K562 (cell line): Measurements from ENCODE around the gene CACYBP. TPM values are rescaled to one million over a fixed set of nuclear protein-coding genes. Genes with fewer than 3 reads are reported as not detected.
A peak's percentile ranks its signal among the peaks of the same experiment; 100 is the strongest.

ENCODE experiments used
- BDP1 ChIP-seq: IDR thresholded peaks from 3 replicates; pipeline ENCODE4 v1.6.1; 2011; ENCODE audit not compliant: insufficient read length, insufficient read depth
- FOXK2 ChIP-seq, 2 experiments: fragments of 450-650 bp; IDR thresholded peaks in 1 of 2; conservative IDR thresholded peaks in 1 of 2; 2 replicates each; pipeline ENCODE4 v1.6.1; 2016; ENCODE audit warnings: low read depth in 2 of 2, mild to moderate bottlenecking in 1 of 2
- SNRNP70 ChIP-seq: fragments of 200-400 bp; formaldehyde crosslinking; optimal IDR thresholded peaks from 2 replicates; pipeline ENCODE3; 2017; ENCODE audit warnings: low read depth, low read length
- TCF7 ChIP-seq: sonication (generic); IDR thresholded peaks from 2 replicates; pipeline ENCODE4 v1.6.1; 2016; ENCODE audit warnings: antibody characterized with exemption, borderline replicate concordance
- YY1 ChIP-seq, 3 experiments: IDR thresholded peaks; 2 replicates each; pipeline ENCODE4 v1.6.1; 2011; ENCODE audit warnings: low read length in 2 of 3, mild to moderate bottlenecking in 2 of 3, moderate library complexity in 2 of 3, borderline replicate concordance in 1 of 3, control low read depth in 1 of 3, low read depth in 1 of 3; ENCODE audit not compliant: insufficient read depth in 3 of 3, insufficient replicate concordance in 2 of 3, control insufficient read depth in 1 of 3, insufficient read length in 1 of 3; ENCODE audit errors: extremely low read depth in 1 of 3
- ZNF146 ChIP-seq: IDR thresholded peaks from one replicate; pipeline ENCODE4 v1.6.1; 2018; ENCODE audit warnings: missing compliant biosample characterization; ENCODE audit not compliant: unreplicated experiment
- ZNF696 ChIP-seq: fragments of 250-450 bp; sonication (Bioruptor Pico); conservative IDR thresholded peaks from 2 replicates; pipeline ENCODE4 v1.4.0; 2020; ENCODE audit warnings: mild to moderate bottlenecking, moderate library complexity
- polyA plus RNA-seq, 8 experiments: library from polyadenylated mRNA; depleted of rRNA in 4 of 8; stranded (reverse) in 5 of 8; unstranded in 3 of 8; fragments of >200 nt; fragmentation: Nextera tagmentation in 2 of 8; fragmentation: Illumina TruSeq in 1 of 8; extraction: Ambion mirVana in 2 of 8; extraction: Trizol in 1 of 8; gene quantifications; 2 replicates each; pipeline versions ENCODE4 v1.2.1 to v1.2.3, GENCODE V29; 2011 to 2014; ENCODE audit warnings: inconsistent platforms in 1 of 8, missing spikeins in 1 of 8
- total RNA-seq, 7 experiments: library from RNA; depleted of rRNA in 6 of 7; stranded (reverse); fragments of >200 nt in 6 of 7; fragmentation: Illumina TruSeq in 2 of 7; extraction: Trizol in 2 of 7; gene quantifications; 2 replicates each; pipeline versions ENCODE4 v1.2.1 to v1.2.3, GENCODE V29; 2011 to 2021; ENCODE audit warnings: low replicate concordance in 1 of 7
- TF ChIP-seq, protein P1 (sequence below): fragments of 250-450 bp; sonication (Bioruptor Pico); IDR thresholded peaks from 2 replicates; pipeline ENCODE4 v1.5.0; 2020; ENCODE audit warnings: mild to moderate bottlenecking
- TF ChIP-seq, protein P2 (sequence below): fragments of 250-450 bp; sonication (Bioruptor Pico); IDR thresholded peaks from 2 replicates; pipeline ENCODE4 v1.8.0; 2021; ENCODE audit warnings: moderate library complexity, mild to moderate bottlenecking, inconsistent platforms
- TF ChIP-seq, protein P3 (sequence below), 2 experiments: fragments of 450-650 bp; IDR thresholded peaks; 2 replicates each; pipeline ENCODE4 v1.6.1; 2016; ENCODE audit warnings: mild to moderate bottlenecking in 2 of 2, borderline replicate concordance in 1 of 2, low read depth in 1 of 2, moderate library complexity in 1 of 2
- TF ChIP-seq, protein P4 (sequence below): fragments of 450-650 bp; IDR thresholded peaks from 2 replicates; pipeline ENCODE4 v1.6.1; 2016

CACYBP gene
- total and polyA plus RNA-seq, 9 of the 15 experiments (the other 6 are each of a cell fraction or from before 2014, with no cell fraction given): 147 to 1,576 (median 488) TPM

- TF ChIP-seq, protein P1, sequence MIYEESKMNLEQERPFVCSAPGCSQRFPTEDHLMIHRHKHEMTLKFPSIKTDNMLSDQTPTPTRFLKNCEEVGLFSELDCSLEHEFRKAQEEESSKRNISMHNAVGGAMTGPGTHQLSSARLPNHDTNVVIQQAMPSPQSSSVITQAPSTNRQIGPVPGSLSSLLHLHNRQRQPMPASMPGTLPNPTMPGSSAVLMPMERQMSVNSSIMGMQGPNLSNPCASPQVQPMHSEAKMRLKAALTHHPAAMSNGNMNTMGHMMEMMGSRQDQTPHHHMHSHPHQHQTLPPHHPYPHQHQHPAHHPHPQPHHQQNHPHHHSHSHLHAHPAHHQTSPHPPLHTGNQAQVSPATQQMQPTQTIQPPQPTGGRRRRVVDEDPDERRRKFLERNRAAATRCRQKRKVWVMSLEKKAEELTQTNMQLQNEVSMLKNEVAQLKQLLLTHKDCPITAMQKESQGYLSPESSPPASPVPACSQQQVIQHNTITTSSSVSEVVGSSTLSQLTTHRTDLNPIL: peak; percentile 28; the same call in 1 of the 2 replicates
- TF ChIP-seq BDP1 (no peak), ZNF696 (CRISPR knock-in tag) (no peak), ZNF146 (CRISPR knock-in tag) (no peak), TCF7 (no peak), FOXK2 (conservative IDR thresholded peaks at IDR 0.05 in 1 of 2, IDR thresholded peaks at IDR 0.05 in 1 of 2; ENCODE audit: low read depth in 2 of 2) (peak; percentile 92 to 96), YY1 (IDR thresholded peaks at IDR 0.05; ENCODE audit: borderline replicate concordance in 1 of 3, control insufficient read depth in 1 of 3, extremely low read depth in 1 of 3, insufficient read depth in 3 of 3, insufficient read length in 1 of 3, insufficient replicate concordance in 2 of 3, low read depth in 1 of 3, low read length in 2 of 3) (peak; percentile 91 to 99 (median 99)), SNRNP70 (no peak)
- TF ChIP-seq, protein P2, sequence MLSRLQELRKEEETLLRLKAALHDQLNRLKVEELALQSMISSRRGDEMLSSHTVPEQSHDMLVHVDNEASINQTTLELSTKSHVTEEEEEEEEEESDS (CRISPR knock-in tag): no peak
- TF ChIP-seq, protein P3, sequence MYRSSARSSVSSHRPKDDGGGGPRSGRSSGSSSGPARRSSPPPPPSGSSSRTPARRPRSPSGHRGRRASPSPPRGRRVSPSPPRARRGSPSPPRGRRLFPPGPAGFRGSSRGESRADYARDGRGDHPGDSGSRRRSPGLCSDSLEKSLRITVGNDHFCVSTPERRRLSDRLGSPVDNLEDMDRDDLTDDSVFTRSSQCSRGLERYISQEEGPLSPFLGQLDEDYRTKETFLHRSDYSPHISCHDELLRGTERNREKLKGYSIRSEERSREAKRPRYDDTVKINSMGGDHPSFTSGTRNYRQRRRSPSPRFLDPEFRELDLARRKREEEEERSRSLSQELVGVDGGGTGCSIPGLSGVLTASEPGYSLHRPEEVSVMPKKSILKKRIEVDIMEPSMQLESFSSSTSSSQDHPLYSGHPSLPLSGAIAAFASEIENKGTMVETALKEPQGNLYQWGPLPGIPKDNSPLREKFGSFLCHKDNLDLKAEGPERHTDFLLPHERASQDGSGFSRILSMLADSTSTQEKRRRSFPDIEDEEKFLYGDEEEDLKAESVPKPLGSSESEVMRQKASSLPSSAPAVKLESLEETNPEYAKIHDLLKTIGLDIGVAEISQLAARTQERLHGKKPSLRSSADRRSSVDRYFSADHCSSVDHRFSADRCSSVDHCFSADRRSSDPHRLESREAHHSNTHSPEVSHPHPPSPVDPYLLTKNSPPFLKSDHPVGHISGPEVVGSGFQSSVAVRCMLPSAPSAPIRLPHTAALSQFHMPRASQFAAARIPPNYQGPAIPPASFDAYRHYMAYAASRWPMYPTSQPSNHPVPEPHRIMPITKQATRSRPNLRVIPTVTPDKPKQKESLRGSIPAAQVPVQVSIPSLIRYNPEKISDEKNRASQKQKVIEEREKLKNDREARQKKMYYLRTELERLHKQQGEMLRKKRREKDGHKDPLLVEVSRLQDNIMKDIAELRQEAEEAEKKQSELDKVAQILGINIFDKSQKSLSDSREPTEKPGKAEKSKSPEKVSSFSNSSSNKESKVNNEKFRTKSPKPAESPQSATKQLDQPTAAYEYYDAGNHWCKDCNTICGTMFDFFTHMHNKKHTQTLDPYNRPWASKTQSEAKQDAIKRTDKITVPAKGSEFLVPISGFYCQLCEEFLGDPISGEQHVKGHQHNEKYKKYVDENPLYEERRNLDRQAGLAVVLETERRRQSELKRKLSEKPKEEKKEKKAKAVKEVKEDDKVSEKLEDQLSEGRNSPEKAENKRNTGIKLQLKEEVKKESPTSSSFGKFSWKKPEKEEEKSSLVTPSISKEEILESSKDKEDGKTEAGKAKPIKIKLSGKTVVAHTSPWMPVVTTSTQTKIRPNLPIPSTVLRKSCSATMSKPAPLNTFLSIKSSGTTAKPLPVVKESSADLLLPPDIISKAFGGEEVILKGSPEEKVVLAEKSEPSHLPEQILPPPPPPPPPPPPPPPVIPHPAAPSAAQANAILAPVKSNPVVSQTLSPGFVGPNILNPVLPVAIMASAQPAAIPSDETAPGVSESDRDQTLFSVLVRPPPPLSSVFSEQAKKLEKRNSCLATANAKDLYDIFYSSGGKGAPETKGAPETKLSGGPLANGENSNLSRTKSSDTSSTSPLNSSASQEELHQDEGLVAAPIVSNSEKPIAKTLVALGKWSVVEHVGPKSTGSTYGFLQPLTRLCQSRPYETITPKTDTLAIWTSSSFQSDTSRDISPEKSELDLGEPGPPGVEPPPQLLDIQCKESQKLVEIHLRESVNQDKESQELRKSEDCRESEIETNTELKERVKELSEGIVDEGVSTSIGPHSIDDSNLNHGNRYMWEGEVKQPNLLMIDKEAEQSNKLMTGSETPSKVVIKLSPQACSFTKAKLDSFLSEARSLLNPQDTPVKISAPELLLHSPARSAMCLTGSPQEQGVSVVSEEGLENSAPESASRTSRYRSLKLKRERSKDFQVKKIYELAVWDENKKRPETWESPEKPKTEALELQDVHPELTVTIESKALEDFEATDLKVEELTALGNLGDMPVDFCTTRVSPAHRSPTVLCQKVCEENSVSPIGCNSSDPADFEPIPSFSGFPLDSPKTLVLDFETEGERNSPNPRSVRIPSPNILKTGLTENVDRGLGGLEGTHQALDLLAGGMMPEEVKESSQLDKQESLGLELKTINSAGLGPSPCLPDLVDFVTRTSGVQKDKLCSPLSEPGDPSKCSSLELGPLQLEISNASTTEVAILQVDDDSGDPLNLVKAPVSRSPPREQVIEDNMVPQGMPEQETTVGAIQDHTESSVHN (IDR thresholded peaks at IDR 0.05; ENCODE audit: borderline replicate concordance in 1 of 2, low read depth in 1 of 2): no peak; a peak in 1 of 4 replicates
- TF ChIP-seq, protein P4, sequence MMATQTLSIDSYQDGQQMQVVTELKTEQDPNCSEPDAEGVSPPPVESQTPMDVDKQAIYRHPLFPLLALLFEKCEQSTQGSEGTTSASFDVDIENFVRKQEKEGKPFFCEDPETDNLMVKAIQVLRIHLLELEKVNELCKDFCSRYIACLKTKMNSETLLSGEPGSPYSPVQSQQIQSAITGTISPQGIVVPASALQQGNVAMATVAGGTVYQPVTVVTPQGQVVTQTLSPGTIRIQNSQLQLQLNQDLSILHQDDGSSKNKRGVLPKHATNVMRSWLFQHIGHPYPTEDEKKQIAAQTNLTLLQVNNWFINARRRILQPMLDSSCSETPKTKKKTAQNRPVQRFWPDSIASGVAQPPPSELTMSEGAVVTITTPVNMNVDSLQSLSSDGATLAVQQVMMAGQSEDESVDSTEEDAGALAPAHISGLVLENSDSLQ: no peak
These were observed 23.5 kb downstream of the CACYBP start, which contains the start of gene MRPS14 (continued) for GRCh38 chr1:175023043-175023921.
